ENCODE data around the gene MYPN.

Gene MYPN

DNA sequence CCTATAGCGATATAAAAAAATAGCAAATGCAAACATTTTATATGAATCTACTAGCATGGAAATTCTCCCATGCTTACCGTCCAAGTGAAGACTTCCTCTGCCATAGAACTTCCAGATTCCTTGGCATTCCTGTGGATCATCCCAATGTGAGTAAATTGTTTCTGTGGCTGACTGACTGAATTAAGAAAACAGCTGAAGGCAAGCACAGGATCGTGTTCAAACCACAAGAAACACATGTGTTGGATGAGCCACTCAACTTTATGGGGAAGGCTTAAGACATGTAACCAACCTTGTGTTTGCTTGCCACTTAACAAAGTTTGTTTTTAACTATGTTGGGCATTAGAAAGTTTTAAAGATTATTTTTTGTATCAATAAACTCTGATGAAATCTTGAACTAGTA, 2.6 kb upstream of the MYPN start (continued):
- TF ChIP-seq ZNF792 (tag by site-specific recombination; IDR thresholded peaks at IDR 0.05), result no peak
- TF ChIP-seq ZNF280D (tag by site-specific recombination; IDR thresholded peaks at IDR 0.05), result no peak
- no peak for TF ChIP-seq ZNF2 (tag by site-specific recombination; IDR thresholded peaks at IDR 0.05)
- TF ChIP-seq ZBTB20 (tag by site-specific recombination; IDR thresholded peaks at IDR 0.05), result no peak
- TF ChIP-seq ZNF560 (tag by site-specific recombination; IDR thresholded peaks at IDR 0.05; ENCODE audit: borderline replicate concordance), result no peak
- no peak for TF ChIP-seq ZNF174 (tag by site-specific recombination; IDR thresholded peaks at IDR 0.05)
- TF ChIP-seq IKZF3 (tag by site-specific recombination; IDR thresholded peaks at IDR 0.05), result peak; percentile 76
- TF ChIP-seq ZNF184 (tag by site-specific recombination; IDR thresholded peaks at IDR 0.05), result 0 out of 2 replicates have a peak, but pooled peaks have one; percentile 60
- peak; percentile 84 for TF ChIP-seq PRDM6 (tag by site-specific recombination; IDR thresholded peaks at IDR 0.05)
- no peak for TF ChIP-seq ZNF324 (tag by site-specific recombination; IDR thresholded peaks at IDR 0.05)
- TF ChIP-seq WT1 (tag by site-specific recombination; IDR thresholded peaks at IDR 0.05), result peak; percentile 62
- TF ChIP-seq ZNF146 (tag by site-specific recombination; IDR thresholded peaks at IDR 0.05), result no peak

GRCh38 chr10:68107651-68108050, 1.6 kb upstream of the MYPN start:
- POLR2A ChIA-PET, result interaction anchor here (0.7 kb wide), 1 partner anchor 336 kb away, joined by 4 read pairs; no protein-coding TSS in a partner anchor
- Histone ChIP-seq H3K4me3 (ENCODE audit: low read depth, low read length) (no peak overlapping the region), H3K27ac (ENCODE audit: extremely low read depth, low read depth, low read length) (no peak overlapping the region), H3K9me3 (ENCODE audit: control insufficient read depth, insufficient read depth, low read depth, low read length) (no peaks in the 10 kb centered on the region), H3K36me3 (ENCODE audit: control insufficient read depth in 2 of 2, insufficient read depth in 1 of 2, low read length in 2 of 2) (no peaks in the 10 kb centered on the region), H3K4me1 (ENCODE audit: control insufficient read depth, insufficient read depth, low read length) (peaks cover 18% of the 10 kb centered on the region)
- CTCF ChIA-PET, result no interaction called here
- TF ChIP-seq ZNF660 (tag by site-specific recombination; IDR thresholded peaks at IDR 0.05) (no peak), ZNF48 (tag by site-specific recombination; IDR thresholded peaks at IDR 0.05) (no peak), CTCF (tag by site-specific recombination; IDR thresholded peaks at IDR 0.05) (no peak), ZNF518A (tag by site-specific recombination; conservative IDR thresholded peaks at IDR 0.05; ENCODE audit: low read depth) (no peak), KLF1 (tag by site-specific recombination; IDR thresholded peaks at IDR 0.05) (no peak)
